ENCODE results near the gene CCIN. TPM values are rescaled to one million over a fixed set of nuclear protein-coding genes. Genes with fewer than 3 reads are reported as not detected.

CCIN gene
- polyA plus RNA-seq, 2 of the 4 experiments (the other 2 are of a cell fraction): not detected

- TF ChIP-seq KDM1A (IDR thresholded peaks at IDR 0.05; ENCODE audit: low read depth): no peak
These were observed 31.7 kb upstream of the CCIN start (continued) for GRCh38 chr9:36137392-36138004.

GRCh38 chr9:36138496-36138895 lies 30.7 kb upstream of the CCIN start:
- FAIRE-seq (no peak), ATAC-seq (no peak), DNase-seq (ENCODE audit: low read depth in 1 of 2, low spot score in 1 of 2) (no peak)
- H3K9me3 ChIP-seq: no peaks in the 10 kb centered on the region
- ChIA-PET POLR2A (no interaction called here), CTCF (interaction anchor here (1.1 to 9.9 kb wide), 4 partner anchors 12 to 348 kb away, joined by 3 to 176 read pairs (median 10); partner anchors contain the start of gene CCIN)
- no peak overlapping the region for H3K27ac ChIP-seq
- H3K4me3 ChIP-seq: no peak overlapping the region
- no peak overlapping the region for H3K4me2 ChIP-seq
- TF ChIP-seq NFE2L2 (conservative IDR thresholded peaks at IDR 0.05; ENCODE audit: low read length): no peak
- no peak for TF ChIP-seq ATOH8 (CRISPR knock-in tag; IDR thresholded peaks at IDR 0.05; ENCODE audit: low read depth)
- TF ChIP-seq RNF2 (IDR thresholded peaks at IDR 0.05; ENCODE audit: borderline replicate concordance, low read depth): no peak
- no peak for TF ChIP-seq HES2 (IDR thresholded peaks at IDR 0.05)
- TF ChIP-seq CHD2 (IDR thresholded peaks at IDR 0.05; ENCODE audit: low read length, partially characterized antibody): no peak
- no peak for TF ChIP-seq HDAC2 (IDR thresholded peaks at IDR 0.05)
- TF ChIP-seq, protein P1, sequence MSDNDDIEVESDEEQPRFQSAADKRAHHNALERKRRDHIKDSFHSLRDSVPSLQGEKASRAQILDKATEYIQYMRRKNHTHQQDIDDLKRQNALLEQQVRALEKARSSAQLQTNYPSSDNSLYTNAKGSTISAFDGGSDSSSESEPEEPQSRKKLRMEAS (IDR thresholded peaks at IDR 0.05): no peak
- no peak for TF ChIP-seq RCOR1 (IDR thresholded peaks at IDR 0.05; ENCODE audit: low read depth, low read length)
- TF ChIP-seq HOXA7 (CRISPR knock-in tag; IDR thresholded peaks at IDR 0.05): no peak
- H3K4me1 ChIP-seq: peaks cover 16% of the 10 kb centered on the region; the same call in 1 of the 3 replicates
- WGBS (ENCODE audit: missing lambda C conversion rate): 92% methylated on average over 10 of the region's 10 CpGs

DNA sequence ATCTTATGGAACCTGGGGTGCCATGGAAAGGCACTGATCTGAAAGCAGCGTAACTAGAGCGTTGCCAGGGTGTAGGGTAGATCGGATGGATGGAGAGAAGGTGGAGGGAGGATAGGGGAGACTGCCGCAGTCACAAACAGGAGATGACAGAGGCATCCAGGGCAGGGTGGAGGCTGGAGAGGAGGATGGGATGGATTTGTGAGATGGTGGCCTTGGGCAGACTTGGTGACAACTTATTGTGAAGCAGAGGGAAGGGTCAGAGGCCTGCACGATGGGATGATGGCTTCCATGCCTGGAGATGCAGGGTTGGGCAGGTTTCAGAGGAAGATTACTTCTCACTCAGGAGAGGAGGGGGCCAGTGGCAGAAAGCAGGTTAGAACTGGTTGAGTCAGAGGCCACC lies 30.3 kb upstream of the CCIN start:
- WGBS (ENCODE audit: missing lambda C conversion rate): 92% methylated on average over 5 of the region's 5 CpGs
- FAIRE-seq (no peak), ATAC-seq (no peak), DNase-seq (ENCODE audit: low read depth in 1 of 2, low spot score in 1 of 2) (no peak)
- H3K27ac ChIP-seq: no peak overlapping the region
- CTCF ChIA-PET: interaction anchor here (1.1 to 9.9 kb wide), 6 partner anchors 10 to 130 kb away, joined by 3 to 176 read pairs (median 6); partner anchors contain the start of gene CCIN
- POLR2A ChIA-PET: no interaction called here
- peaks cover 16% of the 10 kb centered on the region; the same call in 1 of the 3 replicates for H3K4me1 ChIP-seq
- TF ChIP-seq CHD2 (IDR thresholded peaks at IDR 0.05; ENCODE audit: low read length, partially characterized antibody) (no peak), MYC (IDR thresholded peaks at IDR 0.05; ENCODE audit: borderline replicate concordance, low read length) (no peak)
- H3K9me3 ChIP-seq: no peaks in the 10 kb centered on the region
- no peak overlapping the region for H3K4me2 ChIP-seq
- H3K4me3 ChIP-seq: no peak overlapping the region

GRCh38 chr9:36140086-36141084 lies 28.8 kb upstream of the CCIN start:
- ChIA-PET POLR2A (no interaction called here), CTCF (interaction anchor here (0.6 to 9.9 kb wide), 21 partner anchors 9 to 188 kb away, joined by 3 to 176 read pairs (median 4); partner anchors contain the start of gene CCIN)
- ATAC-seq (no peak), DNase-seq (ENCODE audit: low read depth in 1 of 2, low spot score in 1 of 2) (no peak), FAIRE-seq (no peak)
- WGBS (ENCODE audit: missing lambda C conversion rate): 85% methylated on average over 11 of the region's 11 CpGs
- H3K4me2 ChIP-seq: no peak overlapping the region
- H3K9me3 ChIP-seq: peaks cover 3% of the 10 kb centered on the region; the same call in 1 of the 3 replicates
- H3K4me3 ChIP-seq: no peak overlapping the region
- peaks cover 16% of the 10 kb centered on the region; the same call in 1 of the 3 replicates for H3K4me1 ChIP-seq
- H3K27ac ChIP-seq: no peak overlapping the region
- TF ChIP-seq USF2 (IDR thresholded peaks at IDR 0.05): no peak
- TF ChIP-seq JUNB (IDR thresholded peaks at IDR 0.05): no peak
- TF ChIP-seq GATA3 (IDR thresholded peaks at IDR 0.05; ENCODE audit: borderline replicate concordance): no peak
- no peak for TF ChIP-seq RFX5 (IDR thresholded peaks at IDR 0.05)
- no peak for TF ChIP-seq HOXB5 (CRISPR knock-in tag; IDR thresholded peaks at IDR 0.05)
- TF ChIP-seq MYC (IDR thresholded peaks at IDR 0.05; ENCODE audit: borderline replicate concordance, low read length): no peak
- no peak for TF ChIP-seq CHD4 (IDR thresholded peaks at IDR 0.05; ENCODE audit: borderline replicate concordance)
- TF ChIP-seq HMGXB4 (CRISPR knock-in tag; IDR thresholded peaks at IDR 0.05; ENCODE audit: borderline replicate concordance): no peak
- TF ChIP-seq FOXS1 (CRISPR knock-in tag; IDR thresholded peaks at IDR 0.05): no peak
- TF ChIP-seq BHLHE40 (IDR thresholded peaks at IDR 0.05; ENCODE audit: low read depth, low read length): no peak
- no peak for TF ChIP-seq TFCP2L1 (CRISPR knock-in tag; IDR thresholded peaks at IDR 0.05)
- TF ChIP-seq, protein P1 (IDR thresholded peaks at IDR 0.05): no peak
- TF ChIP-seq MAZ (IDR thresholded peaks at IDR 0.05; ENCODE audit: borderline replicate concordance, low read depth, low read length): no peak
- TF ChIP-seq KDM1A (IDR thresholded peaks at IDR 0.05; ENCODE audit: low read depth): no peak
- TF ChIP-seq CEBPB (IDR thresholded peaks at IDR 0.05): no peak
- TF ChIP-seq RCOR1 (IDR thresholded peaks at IDR 0.05; ENCODE audit: low read depth, low read length): no peak
